22Rv1 (cell line): ENCODE results near the gene SYNE2.

Source experiments
- H3K27ac ChIP-seq: fragments of 450-650 bp; 2 replicates; pipeline ENCODE4 v1.5.1; 2017
- CTCF ChIP-seq: fragments of 450-650 bp; IDR thresholded peaks from 2 replicates; pipeline ENCODE4 v1.5.1; 2017; ENCODE audit warnings: mild to moderate bottlenecking
- ZFX ChIP-seq: fragments of 450-650 bp; IDR thresholded peaks from 2 replicates; pipeline ENCODE4 v1.6.1; 2017; ENCODE audit warnings: antibody characterized with exemption, borderline replicate concordance

SYNE2 gene

GRCh38 chr14:64246688-64247087, 393.9 kb downstream of the SYNE2 start:
- H3K27ac ChIP-seq, result no peak overlapping the region
- TF ChIP-seq ZFX, result no peak
- TF ChIP-seq CTCF, result no peak

- TF ChIP-seq CTCF (no peak), ZFX (no peak)
- no peak overlapping the region for H3K27ac ChIP-seq
Observed at GRCh38 chr14:64247195-64247594, 394.4 kb downstream of the SYNE2 start.

- no peak overlapping the region for H3K27ac ChIP-seq
- no peak for TF ChIP-seq ZFX
- no peak for TF ChIP-seq CTCF
Observed at GRCh38 chr14:64248689-64249088, 395.9 kb downstream of the SYNE2 start.

- no peak overlapping the region for H3K27ac ChIP-seq
- no peak for TF ChIP-seq ZFX
- no peak for TF ChIP-seq CTCF
Observed at GRCh38 chr14:64249363-64249762, 396.6 kb downstream of the SYNE2 start.

GRCh38 chr14:64253672-64254071, 400.9 kb downstream of the SYNE2 start:
- TF ChIP-seq CTCF, result no peak
- no peak for TF ChIP-seq ZFX
- no peak overlapping the region for H3K27ac ChIP-seq

- TF ChIP-seq ZFX (no peak), CTCF (no peak)
- H3K27ac ChIP-seq, result no peak overlapping the region
Observed at GRCh38 chr14:64255756-64256155, 403.0 kb downstream of the SYNE2 start.

GRCh38 chr14:64260418-64260817, 407.6 kb downstream of the SYNE2 start:
- TF ChIP-seq CTCF (no peak), ZFX (no peak)
- no peak overlapping the region for H3K27ac ChIP-seq
